Endothelial cell of umbilical vein (primary cell): ENCODE measurements around the gene ANKUB1. TPM values are rescaled to one million over a fixed set of nuclear protein-coding genes. Genes with fewer than 3 reads are reported as not detected.
A peak's percentile ranks its signal among the peaks of the same experiment; 100 is the strongest.

Experiments used
- BruUV-seq: library from RNA; stranded (reverse); fragments of 400-500 nt; replicated peaks from 2 replicates; lab custom pipeline; 2021; lab: Mats Ljungman, UMichigan
- CTCF ChIA-PET: fragments of 300-600, 350-600 bp; sonication (Branson Sonifier 250); formaldehyde crosslinking; loops from one replicate; lab custom pipeline; 2021; ENCODE audit warnings: antibody characterized with exemption, inconsistent platforms; lab: Charles Lee
- POLR2A ChIA-PET: fragments of 300-600, 350-600 bp; sonication (Branson Sonifier 250); formaldehyde crosslinking; loops from one replicate; lab custom pipeline; 2021; ENCODE audit warnings: antibody characterized with exemption, inconsistent platforms; lab: Charles Lee
- DNase-seq: peaks from one replicate; pipeline ENCODE4 v3.0.0-alpha.2; 2011; ENCODE audit warnings: low read depth, low spot score
- FAIRE-seq: peaks from 2 replicates; lab custom pipeline; 2011; peaks lifted over from hg19 to GRCh38; lab: Jason Lieb, UNC
- H2AFZ ChIP-seq: 2 replicates; pipeline ENCODE4 v1.6.0; 2012; ENCODE audit warnings: low read depth, low read length, control low read depth, inconsistent platforms
- H3K27ac ChIP-seq: 2 replicates; pipeline ENCODE4 v1.5.1; 2011; ENCODE audit warnings: low read depth, mild to moderate bottlenecking, control low read depth, low read length, moderate library complexity; ENCODE audit not compliant: insufficient read depth
- H3K27me3 ChIP-seq, 2 experiments: 2 replicates each; pipeline versions ENCODE4 v1.6.0 to v1.6.1; 2011; ENCODE audit warnings: low read length in 2 of 2, mixed read lengths in 1 of 2; ENCODE audit not compliant: control insufficient read depth in 2 of 2, insufficient read depth in 2 of 2
- H3K36me3 ChIP-seq, 2 experiments: 2 replicates in 1 of 2; 3 replicates in 1 of 2; pipeline ENCODE4 v1.5.1; 2011; ENCODE audit warnings: low read length in 2 of 2, mild to moderate bottlenecking in 1 of 2, moderate library complexity in 1 of 2; ENCODE audit not compliant: control insufficient read depth in 2 of 2, insufficient read depth in 2 of 2; ENCODE audit errors: extremely low read depth in 1 of 2
- H3K4me1 ChIP-seq: 3 replicates; pipeline ENCODE4 v1.5.1; 2011; ENCODE audit warnings: mild to moderate bottlenecking, low read length; ENCODE audit not compliant: control insufficient read depth, insufficient read depth; ENCODE audit errors: extremely low read depth
- H3K4me2 ChIP-seq: 2 replicates; pipeline ENCODE4 v1.6.1; 2011; ENCODE audit warnings: low read length, control low read depth, mixed read lengths; ENCODE audit not compliant: insufficient read depth
- H3K4me3 ChIP-seq, 3 experiments: fragments of 200-600 bp in 1 of 3; sonication (generic), shearing (Covaris generic) in 1 of 3; replicated peaks in 1 of 3; 2 replicates each; pipeline ENCODE4 v1.5.1; 2011 to 2016; ENCODE audit warnings: control low read depth in 3 of 3, low read length in 3 of 3, mild to moderate bottlenecking in 2 of 3, inconsistent platforms in 1 of 3, low read depth in 1 of 3, moderate library complexity in 1 of 3; ENCODE audit not compliant: insufficient read depth in 1 of 3
- H3K79me2 ChIP-seq: 2 replicates; pipeline ENCODE4 v1.6.0; 2012; ENCODE audit warnings: low read length, inconsistent platforms; ENCODE audit not compliant: control insufficient read depth, insufficient read depth
- H3K9ac ChIP-seq: replicated peaks from 2 replicates; pipeline ENCODE3; 2011; ENCODE audit warnings: low read length, control low read depth; ENCODE audit not compliant: insufficient read depth; ENCODE audit errors: extremely low read depth
- H3K9me1 ChIP-seq: replicated peaks from 3 replicates; pipeline ENCODE4 v1.6.0; 2011; ENCODE audit warnings: mild to moderate bottlenecking, low read length; ENCODE audit not compliant: control insufficient read depth, insufficient read depth; ENCODE audit errors: extremely low read depth
- H3K9me3 ChIP-seq: replicated peaks from 2 replicates; pipeline ENCODE4 v1.5.1; 2012; ENCODE audit warnings: low read length, inconsistent platforms; ENCODE audit not compliant: control insufficient read depth, insufficient read depth
- H4K20me1 ChIP-seq: replicated peaks from 2 replicates; pipeline ENCODE3; 2011; ENCODE audit warnings: mild to moderate bottlenecking, low read length; ENCODE audit not compliant: control insufficient read depth, insufficient read depth; ENCODE audit errors: extremely low read depth
- EZH2 ChIP-seq: IDR thresholded peaks from 2 replicates; pipeline ENCODE4 v1.6.1; 2012; ENCODE audit warnings: borderline replicate concordance, low read depth, mild to moderate bottlenecking, moderate library complexity, low read length, inconsistent platforms; ENCODE audit not compliant: severe bottlenecking
- FOS ChIP-seq: IDR thresholded peaks from 2 replicates; pipeline ENCODE4 v1.6.1; 2011; ENCODE audit warnings: mild to moderate bottlenecking, low read length, moderate library complexity, borderline replicate concordance; ENCODE audit not compliant: insufficient read depth
- GATA2 ChIP-seq: IDR thresholded peaks from 2 replicates; pipeline ENCODE4 v1.7.0; 2011; ENCODE audit warnings: low read depth, mild to moderate bottlenecking, moderate library complexity, mixed read lengths, low read length; ENCODE audit not compliant: insufficient read length, insufficient read depth
- JUN ChIP-seq: IDR thresholded peaks from 2 replicates; pipeline ENCODE4 v1.6.1; 2011; ENCODE audit warnings: borderline replicate concordance, low read depth; ENCODE audit not compliant: insufficient read length, insufficient read depth
- MAX ChIP-seq: IDR thresholded peaks from 2 replicates; pipeline ENCODE4 v1.6.1; 2011; ENCODE audit not compliant: insufficient read depth, insufficient read length
- MYC ChIP-seq: IDR thresholded peaks from one replicate; pipeline ENCODE4 v1.6.1; 2011; ENCODE audit warnings: mild to moderate bottlenecking, low read depth, low read length
- POLR2A ChIP-seq: IDR thresholded peaks from 2 replicates; pipeline ENCODE4 v1.6.1; 2012; ENCODE audit warnings: low read depth, mild to moderate bottlenecking, control low read depth, low read length
- POLR2AphosphoS5 ChIP-seq: IDR thresholded peaks from 2 replicates; pipeline ENCODE4 v1.6.1; 2012; ENCODE audit warnings: low read depth, mild to moderate bottlenecking, control low read depth, low read length, moderate library complexity; ENCODE audit not compliant: insufficient read depth
- dilution Hi-C: fragments of 300-500 bp; cut with MboI; formaldehyde crosslinking; loops from one replicate; pipeline ENCODE4 v1.15.0; 2019; ENCODE audit warnings: low sequenced_read_pairs; ENCODE audit not compliant: extremely low pct_ligation_motif_present
- intact Hi-C: fragments of 100-400 bp; cut with micrococcal nuclease; formaldehyde crosslinking; loops from one replicate; pipeline ENCODE4 v1.10.0; 2022
- polyA plus RNA-seq, 4 experiments: library from polyadenylated mRNA; depleted of rRNA in 3 of 4; stranded (reverse) in 3 of 4; unstranded in 1 of 4; fragments of >200 nt; gene quantifications; 2 replicates each; pipeline versions ENCODE4 v1.2.1 to v1.2.3, GENCODE V29; 2011 to 2012; ENCODE audit warnings: missing spikeins in 1 of 4
- total RNA-seq: library from RNA; stranded (reverse); gene quantifications from 2 replicates; pipeline ENCODE4 v1.2.3, GENCODE V29; 2021
- TF ChIP-seq, protein P1 (sequence below), 2 donors: IDR thresholded peaks; 1 replicate in 1 of 2; 2 replicates in 1 of 2; pipeline ENCODE4 v1.5.1; 2011; ENCODE audit warnings: low read length in 2 of 2, mild to moderate bottlenecking in 2 of 2, moderate library complexity in 2 of 2, control low read depth in 1 of 2, inconsistent platforms in 1 of 2, low read depth in 1 of 2; ENCODE audit not compliant: insufficient read depth in 1 of 2; ENCODE audit errors: extremely low read depth in 1 of 2

Gene ANKUB1
- total and polyA plus RNA-seq, 2 donors (not counting 3 experiments of a cell fraction or from before 2014, with no cell fraction given) = not detected

DNA sequence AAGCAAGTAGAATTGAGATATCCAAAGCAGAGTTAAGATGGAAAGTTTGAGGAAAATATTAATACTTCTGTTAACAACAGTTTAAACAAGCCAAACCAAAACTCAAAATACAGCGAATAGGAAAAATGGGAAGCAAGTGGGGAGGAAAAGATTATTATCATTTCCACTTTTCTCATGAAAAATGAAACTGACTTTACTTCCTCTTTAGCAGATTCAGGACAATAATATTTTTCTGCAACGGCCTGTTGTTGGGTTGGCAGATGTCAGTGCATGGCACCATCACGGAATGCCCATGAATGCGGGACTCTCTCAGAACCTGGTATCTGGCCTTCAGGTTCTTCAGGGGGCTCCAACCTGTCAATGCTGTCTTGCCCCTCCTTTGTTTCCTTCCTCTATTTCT, 11.1 kb downstream of the ANKUB1 start:
- Histone ChIP-seq H2AFZ (peak overlapping the region; percentile 5), H3K4me1 (peaks cover 8% of the 10 kb centered on the region), H3K79me2 (no peaks in the 10 kb centered on the region), H3K4me2 (no peak overlapping the region), H3K9me3 (no peaks in the 10 kb centered on the region), H3K9ac (no peak overlapping the region), H3K27ac (no peak overlapping the region), H4K20me1 (no peaks in the 10 kb centered on the region), H3K27me3 (no peaks in the 10 kb centered on the region), H3K36me3 (no peaks in the 10 kb centered on the region), H3K9me1 (no peaks in the 10 kb centered on the region), H3K4me3 (no peak overlapping the region)
- no peak for TF ChIP-seq POLR2A
- no peak for TF ChIP-seq FOS
- FAIRE-seq (peak; percentile 31), DNase-seq (peak; percentile 66)
- BruUV-seq = no TSS peak
- dilution Hi-C loops = no loop called here
- intact Hi-C loops = no loop called here
- ChIA-PET CTCF (interaction anchor here (1.6 kb wide), 1 partner anchor 15 kb away, joined by 5 read pairs; no protein-coding TSS in a partner anchor), POLR2A (no interaction called here)

DNA sequence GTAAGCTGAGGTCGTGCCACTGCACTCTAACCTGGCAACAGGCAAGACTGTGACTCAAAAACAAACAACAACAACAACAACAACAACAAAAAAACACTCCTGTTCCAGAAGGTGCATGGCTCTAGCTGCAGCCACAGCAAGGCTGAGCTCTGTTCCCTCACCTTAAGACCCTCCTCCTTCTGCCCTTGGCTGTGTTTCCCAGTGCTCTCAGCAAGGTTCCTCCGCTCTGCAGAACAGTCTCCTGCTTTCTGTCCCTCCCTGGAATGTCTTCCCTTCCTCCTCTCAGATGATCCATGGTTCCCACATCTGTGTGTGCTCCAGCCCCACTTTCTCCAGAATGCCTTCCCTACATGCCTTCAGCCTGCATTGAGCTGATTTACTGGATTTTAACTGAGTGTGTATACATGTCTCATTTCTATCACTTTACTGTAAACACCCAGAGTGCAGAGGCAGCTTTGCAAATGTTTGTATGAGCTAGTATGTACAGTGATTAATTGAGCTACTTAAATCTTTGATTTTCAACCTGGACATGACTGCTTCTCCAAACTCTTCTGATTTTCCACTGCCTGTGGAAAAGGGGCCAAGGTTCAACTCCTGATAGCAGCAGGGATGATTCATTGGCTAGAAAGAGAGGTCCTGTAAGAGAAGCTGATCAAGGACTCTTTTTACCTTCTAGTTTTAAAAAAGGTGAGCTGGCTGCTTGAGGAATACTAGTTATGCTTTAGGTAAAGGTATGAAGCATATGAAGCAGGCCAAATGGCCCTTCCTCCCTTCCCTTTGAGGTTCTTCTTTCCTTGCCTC, 14.7 kb downstream of the ANKUB1 start:
- no peak overlapping the region for H3K9ac ChIP-seq
- H3K9me1 ChIP-seq = no peaks in the 10 kb centered on the region
- no peaks in the 10 kb centered on the region for H3K9me3 ChIP-seq
- no peak for TF ChIP-seq MAX
- TF ChIP-seq, protein P1, sequence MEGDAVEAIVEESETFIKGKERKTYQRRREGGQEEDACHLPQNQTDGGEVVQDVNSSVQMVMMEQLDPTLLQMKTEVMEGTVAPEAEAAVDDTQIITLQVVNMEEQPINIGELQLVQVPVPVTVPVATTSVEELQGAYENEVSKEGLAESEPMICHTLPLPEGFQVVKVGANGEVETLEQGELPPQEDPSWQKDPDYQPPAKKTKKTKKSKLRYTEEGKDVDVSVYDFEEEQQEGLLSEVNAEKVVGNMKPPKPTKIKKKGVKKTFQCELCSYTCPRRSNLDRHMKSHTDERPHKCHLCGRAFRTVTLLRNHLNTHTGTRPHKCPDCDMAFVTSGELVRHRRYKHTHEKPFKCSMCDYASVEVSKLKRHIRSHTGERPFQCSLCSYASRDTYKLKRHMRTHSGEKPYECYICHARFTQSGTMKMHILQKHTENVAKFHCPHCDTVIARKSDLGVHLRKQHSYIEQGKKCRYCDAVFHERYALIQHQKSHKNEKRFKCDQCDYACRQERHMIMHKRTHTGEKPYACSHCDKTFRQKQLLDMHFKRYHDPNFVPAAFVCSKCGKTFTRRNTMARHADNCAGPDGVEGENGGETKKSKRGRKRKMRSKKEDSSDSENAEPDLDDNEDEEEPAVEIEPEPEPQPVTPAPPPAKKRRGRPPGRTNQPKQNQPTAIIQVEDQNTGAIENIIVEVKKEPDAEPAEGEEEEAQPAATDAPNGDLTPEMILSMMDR (IDR thresholded peaks at IDR 0.05; ENCODE audit: extremely low read depth in 1 of 2, insufficient read depth in 1 of 2, low read depth in 1 of 2, low read length in 2 of 2) = no peak
- TF ChIP-seq POLR2A = no peak
- TF ChIP-seq EZH2 = no peak
- no peak for TF ChIP-seq GATA2
- TF ChIP-seq MYC = no peak
- no peak for TF ChIP-seq JUN
- no peak for TF ChIP-seq FOS
- TF ChIP-seq POLR2AphosphoS5 = no peak
- intact Hi-C loops = no loop called here
- no peaks in the 10 kb centered on the region for H3K4me1 ChIP-seq
- CTCF ChIA-PET = interaction anchor here (1.0 to 4.6 kb wide), 5 partner anchors 11 to 288 kb away, joined by 3 to 41 read pairs (median 6); no protein-coding TSS in a partner anchor
- no peak overlapping the region for H3K27ac ChIP-seq
- no peaks in the 10 kb centered on the region for H4K20me1 ChIP-seq
- H3K27me3 ChIP-seq = no peaks in the 10 kb centered on the region
- FAIRE-seq (no peak), DNase-seq (no peak)
- dilution Hi-C loops = no loop called here
- no peaks in the 10 kb centered on the region for H3K79me2 ChIP-seq
- no TSS peak for BruUV-seq
- POLR2A ChIA-PET = no interaction called here
- H3K36me3 ChIP-seq = no peaks in the 10 kb centered on the region
- H3K4me3 ChIP-seq = no peak overlapping the region
- H2AFZ ChIP-seq = no peak overlapping the region
- no peak overlapping the region for H3K4me2 ChIP-seq
